Measurements from ENCODE around the gene SAMMSON. TPM values are rescaled to one million over a fixed set of nuclear protein-coding genes. Genes with fewer than 3 reads are reported as not detected.

The SAMMSON gene
- polyA plus RNA-seq, 6 donors from 2014 or later = not detected

- no peak for DNase-seq
- peaks cover 26 to 38% (median 30%) of the 10 kb centered on the region in 3 donors for H3K27me3 Mint-ChIP-seq
- no peak for ATAC-seq (ENCODE audit: low read depth in 2 of 2)
- no peaks in the 10 kb centered on the region for H3K4me1 Mint-ChIP-seq
- H3K9me3 Mint-ChIP-seq = no peaks in the 10 kb centered on the region
- no peak overlapping the region for H3K27ac Mint-ChIP-seq
- no peak overlapping the region for H3K4me3 Mint-ChIP-seq
- H3K36me3 Mint-ChIP-seq = no peaks in the 10 kb centered on the region
These were observed 114.9 kb downstream of the SAMMSON start for GRCh38 chr3:70114431-70114830.

- no peaks in the 10 kb centered on the region for H3K9me3 Mint-ChIP-seq
- H3K36me3 Mint-ChIP-seq = no peaks in the 10 kb centered on the region
- DNase-seq = no peak
- no peak overlapping the region for H3K4me3 Mint-ChIP-seq
- no peak overlapping the region for H3K27ac Mint-ChIP-seq
- peaks cover 0 to 14% (median 10%) of the 10 kb centered on the region in 3 donors for H3K27me3 Mint-ChIP-seq
- no peak for ATAC-seq (ENCODE audit: low read depth in 2 of 2)
- H3K4me1 Mint-ChIP-seq = no peaks in the 10 kb centered on the region
These were observed 120.3 kb downstream of the SAMMSON start for GRCh38 chr3:70119879-70120278.

Measured in naive B cell (primary cell).